GM18502 (cell line): ENCODE measurements around the gene EPHA2.

Experiments used
- ATAC-seq: cut with Tn5 transposase; IDR thresholded peaks from one replicate; pipeline ENCODE4 v1.9.1; 2021; ENCODE audit warnings: mild to moderate bottlenecking; ENCODE audit not compliant: unreplicated experiment, poor library complexity

The EPHA2 gene

DNA sequence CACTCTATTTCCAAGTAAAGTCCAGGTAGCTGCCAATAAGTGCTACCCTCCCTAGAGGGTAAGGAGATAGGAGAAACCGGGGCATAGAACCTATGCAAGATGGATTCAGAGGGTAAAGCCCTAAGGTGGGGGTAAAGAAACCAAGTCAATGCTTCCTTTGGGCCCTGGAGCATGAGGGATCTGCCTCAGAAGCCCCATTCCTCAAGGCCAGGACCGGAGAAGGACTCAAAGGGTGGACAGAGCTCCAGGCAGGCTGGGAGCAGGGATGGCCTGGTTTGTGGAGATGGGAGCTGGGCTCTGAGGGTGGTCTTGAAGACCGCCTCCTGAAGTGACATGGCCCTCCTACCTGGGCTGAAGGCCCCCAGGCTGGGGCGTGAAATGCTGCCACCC, 3.9 kb downstream of the EPHA2 start:
- no peak for ATAC-seq

DNA sequence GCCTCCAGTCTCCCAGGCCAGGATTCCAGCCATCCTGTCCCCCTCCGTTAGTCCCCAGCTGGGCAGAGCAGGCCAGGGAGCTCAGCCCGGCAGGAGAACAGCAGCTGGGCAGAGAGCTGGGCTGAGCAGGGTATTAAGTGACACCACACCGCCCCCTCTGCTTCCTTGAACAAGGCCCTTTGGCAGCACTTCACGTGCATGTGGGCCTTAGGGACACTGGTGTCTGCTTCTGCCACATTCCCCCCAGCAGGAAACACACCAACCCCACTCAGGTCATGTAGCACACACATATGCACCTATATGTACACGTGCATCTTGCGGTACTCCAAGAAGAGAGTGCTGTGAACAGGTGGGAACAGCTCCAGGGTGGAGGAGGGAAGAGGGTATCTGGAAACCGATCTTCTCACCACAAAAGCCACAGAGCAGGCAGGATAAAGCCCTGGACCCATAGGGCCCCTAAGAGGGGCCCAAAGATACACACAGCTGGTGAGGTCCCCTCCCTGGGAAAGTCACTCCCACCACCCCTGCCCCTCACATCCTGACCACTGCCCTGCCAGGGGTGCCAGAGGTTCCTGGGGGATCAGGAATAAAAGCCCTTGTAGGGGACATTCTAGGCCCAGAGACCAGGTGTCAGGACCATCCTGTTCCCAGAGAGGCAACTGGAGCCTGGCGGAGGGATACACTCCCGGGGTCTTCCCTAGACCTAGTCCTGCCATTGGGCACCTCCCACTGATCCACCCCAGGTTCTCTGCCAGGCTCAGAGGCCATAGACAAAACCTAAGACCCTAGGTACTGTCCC, 4.5 kb downstream of the EPHA2 start:
- ATAC-seq, result no peak

DNA sequence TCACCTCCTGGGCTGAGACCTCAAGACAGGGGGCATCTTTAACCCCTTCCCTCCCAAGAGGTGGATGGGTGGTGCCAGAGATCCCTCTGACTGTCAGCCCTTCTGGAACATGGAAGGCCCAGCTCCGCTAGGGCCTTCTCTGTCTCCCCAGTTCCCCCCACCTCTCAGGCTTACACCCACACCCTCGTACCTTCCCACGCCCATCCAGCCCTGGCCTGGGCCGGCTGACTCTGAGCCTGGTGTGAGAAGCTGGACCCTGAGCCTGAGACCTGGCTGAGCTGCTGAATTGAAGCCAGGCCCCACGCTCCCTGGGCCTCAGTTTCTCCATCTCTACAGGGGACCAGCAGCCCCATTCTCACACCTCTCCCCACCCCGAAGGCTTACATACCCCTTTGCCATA, 5.4 kb downstream of the EPHA2 start:
- ATAC-seq, result no peak

DNA sequence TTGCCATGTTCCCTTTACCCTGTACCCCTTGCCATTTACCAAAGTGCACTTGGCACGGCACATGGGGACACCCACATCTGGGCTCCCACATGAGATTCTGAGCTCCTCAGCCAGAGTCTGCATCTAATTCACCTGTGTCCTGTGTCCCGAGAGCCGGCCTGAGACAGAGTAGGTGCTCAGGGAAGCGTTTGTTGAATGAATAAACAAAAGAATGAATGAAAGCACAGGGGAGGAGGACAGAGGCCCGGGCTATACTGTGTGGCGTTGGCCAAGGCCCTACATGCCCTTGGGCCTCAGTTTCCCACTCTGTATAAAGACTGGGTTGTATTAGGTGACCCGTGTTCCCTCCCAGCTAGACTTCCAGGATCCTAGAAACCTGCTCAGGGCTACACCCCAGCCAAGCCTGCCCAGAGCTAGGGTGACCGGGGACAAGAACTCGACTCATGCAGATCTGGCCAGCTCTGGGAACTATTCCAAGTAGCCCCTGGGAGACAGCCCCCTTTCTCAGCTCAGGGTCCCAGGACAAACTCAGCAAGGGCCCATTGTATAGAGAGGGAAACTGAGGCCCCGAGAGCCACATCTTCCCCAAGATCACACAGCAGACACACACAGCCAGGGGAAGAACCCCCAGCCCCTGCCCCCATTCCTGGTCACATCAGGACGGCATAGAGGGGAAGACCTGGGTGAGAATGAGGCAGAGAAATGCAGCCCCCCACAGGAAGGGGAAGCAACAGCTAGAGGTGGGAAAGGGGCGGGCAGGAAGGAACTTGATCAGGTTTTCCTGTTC, 6.0 kb downstream of the EPHA2 start:
- ATAC-seq, result no peak

DNA sequence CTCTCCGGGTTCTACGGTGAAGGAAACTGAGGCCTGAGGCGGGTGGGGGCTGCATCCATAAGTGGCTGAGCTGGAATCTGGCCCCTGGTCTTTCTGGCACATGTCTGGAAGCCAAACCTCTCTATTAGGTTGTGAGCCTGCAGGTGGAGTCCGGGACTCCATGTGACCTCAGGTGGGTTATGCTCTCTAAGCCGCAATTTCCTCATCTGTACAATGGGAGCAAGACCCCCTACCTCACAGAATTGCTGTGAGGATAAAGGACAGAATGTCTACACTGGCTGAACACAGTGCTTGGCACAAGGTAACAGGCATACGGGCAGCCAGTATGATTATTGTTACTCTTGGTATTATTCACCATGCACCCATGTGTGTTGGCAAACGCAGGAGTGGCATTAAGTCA, 6.7 kb downstream of the EPHA2 start:
- no peak for ATAC-seq

DNA sequence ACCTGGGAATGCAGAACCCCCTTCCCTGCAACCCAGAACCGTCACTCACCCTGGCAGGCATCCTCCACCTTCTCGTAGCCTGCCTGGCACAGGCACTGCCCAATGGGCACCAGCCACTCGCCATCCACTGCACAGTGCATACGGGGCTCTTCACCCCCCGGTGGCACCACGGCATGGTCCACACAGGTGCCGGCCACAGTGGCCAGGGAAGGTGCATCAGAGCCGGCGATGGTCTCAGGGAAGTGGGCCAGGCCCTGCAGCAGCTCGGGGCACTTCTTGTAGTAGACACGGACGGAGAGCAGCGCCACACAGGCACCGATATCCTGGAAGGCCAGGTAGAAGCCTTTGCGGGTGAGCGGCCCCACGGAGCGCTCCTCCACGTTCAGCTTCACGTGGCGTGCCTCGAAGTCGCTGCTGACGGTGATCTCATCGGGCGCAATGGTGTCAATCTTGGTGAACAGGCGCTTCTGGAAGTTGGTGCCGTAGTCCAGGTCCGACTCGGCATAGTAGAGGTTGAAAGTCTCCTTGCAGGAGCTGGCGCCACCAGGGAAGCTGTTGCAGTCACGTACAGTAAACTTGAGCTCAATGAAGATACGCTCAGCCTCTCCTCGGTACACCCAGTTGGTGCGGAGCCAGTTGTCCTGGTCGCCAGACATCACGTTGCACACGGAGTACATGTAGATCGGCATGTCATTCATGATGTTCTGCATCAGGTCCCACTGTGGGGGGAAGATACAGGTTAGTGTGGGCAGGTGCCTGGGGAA, 7.4 kb downstream of the EPHA2 start:
- ATAC-seq, result no peak

DNA sequence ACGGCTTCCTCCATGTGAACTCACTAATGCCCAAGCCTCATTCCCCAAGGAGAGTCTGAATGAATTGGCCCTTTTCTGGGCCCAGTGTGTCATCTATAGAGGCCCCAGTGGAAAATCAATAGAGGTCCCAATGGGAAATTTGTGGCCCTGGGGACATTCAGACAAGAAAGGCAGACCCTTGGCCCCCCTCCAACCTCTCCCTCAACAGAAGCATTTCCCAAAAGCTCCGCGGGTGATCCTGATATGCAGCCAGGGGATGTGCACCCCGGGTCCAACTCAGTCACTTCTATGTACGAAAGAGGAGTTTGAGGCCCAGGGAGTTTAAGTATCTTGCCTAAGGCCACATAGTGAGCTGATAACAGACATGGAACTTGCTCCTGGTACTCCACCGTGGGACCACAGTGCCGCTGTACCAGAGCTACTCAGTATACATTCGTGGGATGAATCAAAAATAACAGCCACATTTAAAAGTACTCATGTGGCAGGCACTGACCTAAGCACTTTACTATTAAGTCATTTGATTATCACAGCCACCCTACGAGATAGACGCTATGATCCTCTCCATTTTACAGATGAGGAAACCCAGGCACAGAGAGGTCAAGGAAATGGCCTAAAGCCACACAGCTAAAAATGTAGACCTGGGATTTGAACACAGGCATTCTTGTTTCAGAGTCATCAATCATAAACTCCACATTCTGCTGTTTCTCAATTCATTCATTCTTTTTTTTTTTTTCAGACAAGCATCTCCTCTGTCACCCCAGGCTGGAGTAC, 8.5 kb downstream of the EPHA2 start:
- no peak for ATAC-seq

DNA sequence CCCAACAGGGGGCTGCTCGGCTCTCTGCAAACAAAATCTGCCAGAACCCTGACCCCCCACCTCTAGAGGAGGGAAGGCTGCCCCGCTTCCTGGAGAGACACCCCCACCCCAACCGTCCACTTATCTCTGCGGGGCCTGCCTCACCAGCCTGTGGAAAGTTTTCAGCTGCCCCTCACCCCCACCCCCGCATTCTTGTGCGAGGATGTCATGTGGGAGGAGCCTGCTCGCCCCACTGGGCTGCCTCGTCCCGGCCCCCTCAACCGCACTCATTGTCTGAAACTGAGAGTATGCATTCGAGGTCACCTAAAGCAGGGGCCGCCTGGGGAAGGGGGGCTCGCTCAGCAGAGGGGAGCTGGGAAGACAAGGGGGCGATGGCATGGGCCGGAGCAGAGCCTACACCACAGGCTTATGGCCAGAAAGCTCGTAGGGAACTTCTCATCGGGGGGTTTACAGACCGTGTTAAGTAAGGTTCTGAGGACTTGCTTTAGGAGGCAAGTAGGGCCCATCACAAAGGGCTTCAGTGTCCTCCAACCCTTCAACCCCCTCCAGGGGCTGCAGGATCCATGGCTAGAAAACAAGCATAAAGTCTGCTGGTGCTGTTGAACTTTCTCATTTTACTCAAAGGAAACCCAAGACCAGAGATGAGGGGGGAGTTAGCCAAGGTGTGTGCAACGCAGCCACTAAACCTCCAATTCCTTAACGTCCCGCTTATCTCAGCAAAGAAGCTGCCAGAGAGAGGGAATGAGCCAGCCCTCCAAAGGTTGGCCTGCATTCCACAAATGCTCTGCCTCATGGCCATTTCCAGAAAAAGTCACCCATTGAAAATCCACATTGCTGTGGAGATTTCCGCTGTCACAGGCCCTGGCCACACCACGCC, 9.4 kb downstream of the EPHA2 start:
- ATAC-seq, result no peak

DNA sequence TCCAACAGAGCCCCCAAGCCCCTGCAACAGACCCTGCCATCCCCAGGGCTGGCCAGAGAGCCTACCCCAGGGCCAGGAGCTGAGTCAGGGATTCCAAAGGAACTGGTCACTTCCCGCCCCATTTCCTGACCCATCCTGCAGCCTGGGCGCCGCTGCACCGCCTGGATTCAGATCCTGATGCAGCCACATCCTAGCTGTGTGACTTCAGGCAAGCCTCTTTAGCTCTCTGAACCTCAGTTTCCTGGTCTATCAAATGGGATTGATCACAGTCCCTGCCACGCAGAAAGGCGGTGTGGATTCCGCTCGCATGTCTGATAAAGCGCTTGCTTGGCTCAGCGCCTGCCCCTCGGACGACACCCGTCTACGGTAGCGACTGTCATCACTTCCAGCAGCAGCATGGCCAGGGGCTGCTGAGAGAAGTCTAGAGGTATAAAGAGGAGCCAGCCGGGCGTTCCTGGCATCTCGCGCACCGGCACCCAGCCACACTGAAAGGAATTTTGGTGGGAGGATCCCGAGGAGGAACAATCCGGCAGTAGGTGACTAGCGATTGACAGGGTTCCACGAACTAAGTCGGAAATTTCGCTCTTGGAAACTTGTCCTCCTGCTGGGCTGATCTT, 10.1 kb downstream of the EPHA2 start:
- ATAC-seq, result no peak

DNA sequence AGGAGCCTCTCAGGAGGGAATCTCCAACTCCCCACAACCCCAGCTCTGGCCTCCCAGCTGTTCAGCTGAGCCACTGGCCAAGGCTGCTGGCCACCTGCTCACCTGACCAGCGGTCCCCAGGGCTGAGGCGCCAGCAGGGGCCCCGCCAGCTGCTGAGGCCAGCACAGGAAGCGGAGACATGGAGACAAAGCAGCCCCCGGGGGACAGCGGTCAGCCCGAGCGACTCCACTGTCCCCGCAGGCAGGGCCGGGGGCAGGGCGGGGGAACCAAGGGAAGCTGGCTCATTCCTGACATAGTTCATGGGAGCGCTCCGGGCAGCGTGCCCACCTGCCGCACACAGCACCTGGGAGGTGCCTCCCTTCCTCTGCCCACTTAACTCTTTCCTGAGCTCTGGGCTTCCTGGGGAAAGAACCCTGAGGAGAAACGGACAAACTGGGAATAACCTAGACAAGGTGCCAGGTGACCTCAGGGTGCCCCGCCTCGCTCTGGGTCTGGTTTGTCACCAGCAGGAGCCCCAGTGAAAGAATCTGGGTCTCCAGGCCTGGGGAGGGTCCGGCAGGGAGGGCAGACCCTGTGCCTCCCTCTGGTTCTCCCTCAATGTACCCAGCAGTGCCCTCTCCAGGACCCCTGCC, 10.7 kb downstream of the EPHA2 start:
- ATAC-seq, result no peak

DNA sequence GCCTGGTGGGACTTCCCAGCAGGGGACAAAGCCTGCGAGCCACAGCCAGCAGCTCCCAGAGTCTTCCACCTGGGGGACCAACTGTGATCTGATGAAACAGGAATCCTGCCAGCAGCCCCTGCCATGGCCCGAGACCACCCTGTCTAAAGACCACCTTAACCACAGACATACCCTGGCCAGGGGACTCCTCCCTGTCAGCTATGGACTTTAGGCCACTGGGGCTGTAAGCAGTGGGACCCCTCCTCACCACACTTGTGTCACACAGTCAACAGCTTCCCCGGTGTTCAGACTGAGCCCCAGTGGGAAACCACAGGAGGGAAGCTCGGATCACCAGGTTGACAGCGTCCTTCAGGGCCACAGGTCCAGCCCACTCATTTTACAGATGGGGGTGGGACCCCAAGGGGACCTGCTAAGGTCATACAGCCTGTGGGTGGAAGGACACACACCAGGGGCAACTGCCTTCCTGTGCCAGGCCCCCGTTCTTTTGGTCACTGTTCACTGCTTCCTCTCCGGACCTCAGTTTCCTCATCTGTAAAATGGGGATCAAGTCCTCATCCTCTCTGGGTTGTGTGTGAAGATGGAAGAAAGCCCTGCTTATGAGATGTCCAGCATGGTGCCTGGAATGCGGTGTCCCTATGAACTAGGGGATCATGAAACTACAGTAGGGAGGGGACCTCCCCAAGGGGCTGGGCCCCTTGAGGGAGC, 11.4 kb downstream of the EPHA2 start:
- no peak for ATAC-seq

DNA sequence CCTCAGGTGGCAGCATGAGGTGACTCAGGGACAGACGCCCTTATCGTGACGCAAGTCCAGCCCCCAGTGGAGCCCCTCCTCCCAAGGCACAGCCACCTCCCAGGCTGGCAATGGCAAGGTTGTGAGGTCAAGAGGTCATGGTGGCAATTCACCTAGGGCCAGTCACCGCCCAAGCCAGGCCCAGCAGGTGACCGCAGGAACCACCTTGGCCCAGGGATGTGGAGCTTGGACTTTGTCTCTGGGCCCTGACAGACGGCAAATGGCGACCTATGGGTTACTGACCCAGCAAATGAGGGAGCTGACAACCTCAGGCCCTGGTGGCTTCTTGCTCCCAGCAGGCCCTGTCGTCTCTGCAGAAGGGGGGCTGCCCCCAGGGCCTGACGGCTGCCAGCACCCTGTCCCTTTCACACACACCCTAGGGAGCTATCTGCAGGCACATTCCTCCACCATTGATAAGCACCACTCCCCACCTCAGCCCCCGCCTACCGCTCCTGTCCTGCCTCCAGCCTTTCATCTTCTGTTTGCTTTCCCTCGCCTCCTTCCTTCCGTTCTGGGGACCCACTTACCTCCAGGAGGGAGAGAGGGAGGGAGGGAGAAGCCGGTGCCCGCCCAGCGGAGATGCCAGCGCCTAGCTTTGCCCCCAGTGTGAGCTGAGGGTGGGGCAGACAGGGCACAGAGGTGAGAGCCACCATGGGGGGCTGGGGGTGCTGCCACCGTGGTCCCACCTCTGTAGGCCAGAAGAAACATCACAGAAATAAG, 12.1 kb downstream of the EPHA2 start:
- no peak for ATAC-seq

DNA sequence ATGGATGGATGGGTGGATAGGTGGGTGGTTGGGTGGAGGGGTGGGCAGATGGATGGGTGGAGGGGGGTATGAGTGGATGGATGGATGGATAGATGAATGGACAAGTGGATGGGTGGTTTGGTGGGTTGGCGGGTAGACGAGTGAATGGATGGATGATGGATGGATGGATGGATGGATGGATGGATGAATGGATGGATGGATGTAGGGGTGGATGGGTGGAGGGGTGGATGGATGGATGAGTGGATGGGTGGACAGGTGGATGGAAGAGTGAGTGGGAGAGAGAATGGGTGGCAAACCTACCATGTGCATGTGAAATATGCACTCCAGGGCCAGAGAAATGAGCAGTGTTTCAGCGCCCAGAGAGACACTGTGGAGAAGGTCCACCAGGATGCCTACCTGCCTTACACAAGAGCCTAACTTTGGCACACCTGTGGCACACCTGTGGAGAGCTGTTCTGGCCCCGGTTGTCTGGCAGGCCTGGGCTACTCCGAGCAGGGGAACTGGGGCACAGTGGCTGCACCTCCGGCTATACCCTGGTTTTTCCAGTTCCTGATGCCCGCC, 12.8 kb downstream of the EPHA2 start:
- no peak for ATAC-seq

DNA sequence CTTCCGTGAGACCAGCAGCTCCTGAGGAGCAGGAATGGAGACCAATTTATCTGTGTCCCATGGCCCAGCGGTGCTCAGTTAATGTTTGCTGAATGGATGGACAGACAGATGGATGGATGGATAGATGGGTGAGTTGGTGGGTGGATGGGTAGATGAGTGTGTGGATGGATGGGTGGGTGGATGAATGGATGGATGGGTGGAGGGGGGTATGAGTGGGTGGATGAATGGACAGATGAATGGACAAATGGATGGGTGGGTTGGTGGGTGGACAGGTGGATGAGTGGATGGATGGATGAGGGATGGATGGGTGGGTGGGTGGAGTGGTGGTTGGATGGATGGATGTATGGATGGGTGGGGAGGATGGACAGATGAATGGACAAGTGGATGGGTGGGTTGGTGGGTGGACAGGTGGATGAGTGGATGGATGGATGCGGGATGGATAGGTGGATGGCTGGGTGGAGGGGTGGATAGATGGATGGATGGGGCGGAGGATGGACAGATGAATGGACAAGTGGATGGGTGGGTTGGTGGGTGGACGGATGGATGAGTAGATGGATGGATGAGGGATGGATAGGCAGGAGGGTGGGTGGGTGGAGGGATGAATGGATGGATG, 13.4 kb downstream of the EPHA2 start:
- ATAC-seq, result no peak

DNA sequence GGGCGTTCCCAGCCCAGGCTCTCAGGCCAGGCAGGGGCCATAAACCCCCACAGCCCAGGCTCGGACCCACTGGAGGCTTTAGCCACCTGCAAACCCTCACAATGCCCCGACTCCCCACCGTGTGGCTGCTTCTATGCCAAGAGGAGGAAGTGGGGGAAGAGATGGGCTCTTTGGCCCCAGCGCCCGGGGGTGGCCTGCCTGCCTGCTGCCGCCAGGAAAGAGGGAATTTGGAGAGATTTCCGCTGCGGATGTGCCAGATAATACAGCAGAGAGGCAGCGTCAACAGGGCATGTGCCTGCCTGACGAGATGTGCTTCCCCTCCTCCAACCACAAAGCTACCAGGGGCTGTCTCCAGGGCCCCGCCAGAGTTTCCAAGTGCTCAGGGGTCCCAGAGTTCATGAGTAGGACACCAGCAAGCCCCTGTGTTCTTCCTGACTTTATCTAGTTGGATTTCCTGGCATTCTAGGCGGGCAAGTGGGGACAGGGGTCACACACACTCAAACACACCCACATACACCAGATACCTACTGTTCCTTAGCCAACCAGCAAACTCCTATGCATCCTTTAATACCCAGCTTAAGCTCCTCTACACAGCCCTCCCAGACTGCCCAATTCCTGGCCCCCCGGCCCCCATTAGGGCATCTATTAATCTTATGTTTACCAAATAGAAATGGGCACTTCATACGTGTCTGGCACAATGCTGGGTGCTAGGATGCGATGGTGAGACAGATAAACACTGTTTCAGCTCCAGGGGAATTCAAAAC, 14.1 kb downstream of the EPHA2 start:
- no peak for ATAC-seq

DNA sequence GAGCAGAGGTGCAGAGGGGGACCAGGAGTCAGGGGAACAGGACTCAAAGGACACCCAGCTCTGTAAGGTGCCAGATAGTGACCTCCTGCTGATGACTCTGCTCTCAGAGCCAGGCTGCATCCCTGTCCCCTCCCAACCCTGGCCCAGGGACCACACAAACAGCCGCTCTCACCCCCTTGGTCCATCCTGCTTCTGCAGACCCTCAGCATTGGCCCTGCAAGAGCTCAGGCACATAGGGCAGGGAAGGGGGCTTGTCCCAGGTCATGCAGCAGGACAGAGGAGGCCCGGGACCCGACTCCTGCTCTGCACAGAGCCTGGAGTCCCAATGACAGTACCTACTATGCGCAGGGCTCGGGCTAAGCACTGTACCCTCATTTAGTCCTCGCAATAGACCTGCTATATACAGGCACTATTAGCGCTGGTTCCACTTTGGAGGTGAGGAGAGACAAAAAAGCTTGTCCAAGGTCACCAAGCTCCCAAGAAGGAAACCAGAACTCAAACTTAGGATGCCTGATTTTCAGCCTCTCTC, 15.7 kb downstream of the EPHA2 start:
- no peak for ATAC-seq
